Esophagus squamous epithelium (tissue), 4 donors: ENCODE data around the gene GTF3C1.

Source experiments
- CTCF ChIP-seq, 6 experiments: fragments of 450-650 bp in 4 of 6; fragments of 200-600 bp in 2 of 6; sonication (generic) in 2 of 6; IDR thresholded peaks; one replicate each; pipeline ENCODE4 v1.5.1; 2016 to 2019; ENCODE audit warnings: antibody characterized with exemption in 6 of 6, mild to moderate bottlenecking in 4 of 6, moderate library complexity in 4 of 6
- POLR2A ChIP-seq, 4 donors: fragments of 450-650 bp; IDR thresholded peaks; one replicate each; pipeline ENCODE4 v1.6.1; 2017; ENCODE audit warnings: antibody characterized with exemption in 4 of 4, mild to moderate bottlenecking in 4 of 4, moderate library complexity in 3 of 4

GRCh38 chr16:27447301-27447700, 102.4 kb downstream of the GTF3C1 start:
- TF ChIP-seq CTCF (IDR thresholded peaks at IDR 0.05) (no peak), POLR2A (IDR thresholded peaks at IDR 0.05) (no peak)
